Endometrium (tissue), 2 donors: ENCODE measurements around the gene TUBA4A.
"Not testable (repeated sequence)": the region's sequence is repeated elsewhere in the genome, so short reads cannot be mapped to it uniquely, and the experiment has no call there.

ENCODE experiments used
- FAIRE-seq: peaks from 2 replicates; lab custom pipeline; 2012; peaks lifted over from hg19 to GRCh38; lab: Jason Lieb, UNC
- donor health status: control.
- donor health status: control.

TUBA4A gene

DNA sequence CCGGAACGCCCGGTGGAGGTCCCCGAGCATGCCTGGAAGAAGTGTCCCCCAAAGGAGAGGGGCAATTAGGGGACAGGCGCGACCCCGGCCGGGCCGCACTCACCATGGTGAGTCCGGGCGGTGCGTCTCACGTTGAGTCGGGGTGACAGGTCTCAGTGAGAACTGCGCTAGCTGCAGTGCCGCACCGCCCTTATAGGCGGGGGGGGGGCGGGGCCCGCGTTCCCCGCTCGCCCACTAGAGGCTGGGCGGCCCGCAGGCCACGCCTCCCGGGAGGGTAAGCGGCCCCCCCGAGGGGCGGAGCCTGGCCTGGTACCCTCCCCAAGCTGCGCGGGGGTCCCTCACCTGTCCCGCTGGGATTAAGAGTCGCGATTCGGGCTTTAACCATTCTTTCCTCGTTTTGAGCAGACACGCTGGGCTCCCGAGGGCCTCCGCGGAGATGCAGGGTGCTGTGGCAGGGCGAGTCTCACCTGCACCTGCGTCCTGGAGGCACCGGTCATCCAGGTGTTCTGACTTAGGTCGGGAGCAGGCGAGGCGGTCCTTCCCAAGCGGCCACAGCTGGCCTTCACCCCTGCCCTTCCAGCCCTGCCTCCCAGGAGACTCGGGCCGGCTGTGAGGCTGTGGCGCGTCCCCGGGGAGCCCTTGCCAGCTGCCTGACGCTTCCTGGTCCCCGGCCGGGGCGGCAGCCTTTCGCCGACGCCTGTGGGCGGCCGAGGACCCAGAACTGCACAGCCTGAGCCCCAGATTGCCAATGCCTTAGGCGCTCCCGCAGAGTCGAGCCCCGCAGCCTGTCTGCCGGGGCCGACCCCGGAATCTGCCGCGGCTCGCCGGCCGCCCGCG, at the start of gene TUBA4A:
Gene TUBA4A, minus strand, starts transcription at position 166 of the 837 bp plus-strand sequence. Its CDS starts 60 bp downstream, at position 106.
- FAIRE-seq, result no peak

DNA sequence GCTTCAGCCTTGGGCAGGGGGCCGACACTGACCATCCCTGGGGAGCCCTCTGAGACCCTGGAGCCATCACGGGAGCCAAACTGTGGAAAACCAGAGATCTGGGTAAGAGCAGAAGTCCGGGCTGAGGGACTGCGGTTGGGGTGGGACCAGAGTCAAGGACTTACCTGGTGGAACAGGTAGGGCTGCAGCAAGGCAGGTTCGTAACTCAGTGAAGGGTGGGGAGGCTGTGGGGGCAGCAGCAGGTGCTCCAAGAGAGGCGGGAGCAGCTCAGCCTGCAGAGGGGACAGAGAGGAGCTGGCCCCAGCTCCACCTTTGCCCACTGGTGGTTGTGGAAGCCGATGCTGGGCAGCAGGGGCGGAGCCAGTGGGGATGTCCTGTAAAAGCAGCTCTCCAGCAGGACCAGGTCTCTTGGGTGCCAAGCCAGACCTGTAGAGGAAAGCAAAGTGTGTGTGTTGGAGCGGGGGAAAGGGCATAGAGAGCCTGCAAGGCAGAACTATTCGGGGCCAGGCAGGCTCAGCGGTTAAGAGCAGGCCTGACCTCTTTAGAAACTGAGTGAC, 48.8 kb upstream of the TUBA4A start:
- FAIRE-seq, result no peak

DNA sequence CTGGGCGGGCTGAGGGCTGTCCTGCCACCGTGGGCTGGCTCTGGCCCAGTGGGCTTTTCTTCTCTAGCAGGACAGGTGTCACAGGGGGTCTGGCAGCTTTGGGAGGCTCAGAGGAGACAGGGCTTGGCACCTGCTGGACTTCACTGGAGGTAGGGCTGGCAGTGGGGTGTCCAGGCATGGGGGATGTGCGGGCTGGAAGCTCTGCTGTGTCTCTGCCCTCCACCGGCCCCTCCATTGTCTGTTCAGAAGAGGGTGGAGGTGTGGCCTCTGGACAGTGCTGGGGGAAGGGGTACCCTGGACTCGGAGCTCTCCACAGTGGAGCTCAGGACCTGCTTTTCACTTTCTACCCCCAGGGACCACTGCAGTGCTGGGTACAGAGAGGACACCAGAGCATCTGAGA, 46.3 kb upstream of the TUBA4A start:
- FAIRE-seq, result no peak

DNA sequence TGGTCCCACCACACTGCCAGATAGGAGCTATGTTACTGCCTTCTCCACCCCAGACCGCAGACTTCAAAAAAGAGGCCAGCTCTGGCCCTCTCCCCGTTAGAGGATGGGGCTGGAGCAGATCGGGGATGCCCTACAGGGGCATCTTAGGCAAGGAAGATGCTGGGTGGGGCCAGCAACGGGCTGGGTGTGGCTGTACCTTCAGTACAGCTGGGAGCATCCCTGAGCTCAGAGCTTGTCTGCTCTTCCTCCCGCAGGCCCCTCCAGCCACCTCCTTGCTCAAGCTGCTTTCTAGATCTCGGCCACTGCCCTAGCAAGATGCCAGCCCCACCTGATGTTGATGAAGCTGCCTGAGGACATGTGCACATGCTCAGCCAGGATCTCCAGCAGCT, 45.6 kb upstream of the TUBA4A start:
- FAIRE-seq, result no peak

DNA sequence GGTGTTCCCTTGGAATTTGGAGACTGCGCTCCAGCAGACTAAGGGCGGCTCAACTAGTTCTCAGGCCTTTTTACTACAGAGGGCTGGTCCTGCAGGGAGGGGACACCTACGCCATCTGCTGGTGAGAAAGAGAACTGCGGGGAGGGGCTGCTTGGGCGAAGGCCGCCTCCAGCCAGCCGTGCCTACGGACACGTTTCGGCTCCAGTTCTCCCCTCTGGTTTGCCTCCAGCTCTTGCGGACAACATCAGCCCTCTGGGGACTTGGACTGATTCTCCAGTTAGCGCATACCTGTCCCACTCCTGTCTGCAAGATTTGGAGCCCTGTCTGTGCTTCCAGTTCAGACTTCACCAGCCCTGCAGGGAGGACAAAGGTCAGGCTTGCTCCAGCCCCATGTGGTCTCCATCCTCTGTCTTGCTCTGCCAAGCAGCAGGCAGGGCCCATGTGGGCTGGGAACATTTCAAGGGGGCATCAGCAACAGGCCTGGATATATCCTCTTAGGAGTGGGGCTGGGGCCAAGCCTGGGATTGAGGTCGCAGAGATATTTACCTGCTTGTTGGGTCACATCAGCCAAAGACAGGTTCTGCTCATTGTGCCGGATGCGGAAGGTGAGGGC, 45.1 kb upstream of the TUBA4A start:
- FAIRE-seq, result peak; percentile 59

DNA sequence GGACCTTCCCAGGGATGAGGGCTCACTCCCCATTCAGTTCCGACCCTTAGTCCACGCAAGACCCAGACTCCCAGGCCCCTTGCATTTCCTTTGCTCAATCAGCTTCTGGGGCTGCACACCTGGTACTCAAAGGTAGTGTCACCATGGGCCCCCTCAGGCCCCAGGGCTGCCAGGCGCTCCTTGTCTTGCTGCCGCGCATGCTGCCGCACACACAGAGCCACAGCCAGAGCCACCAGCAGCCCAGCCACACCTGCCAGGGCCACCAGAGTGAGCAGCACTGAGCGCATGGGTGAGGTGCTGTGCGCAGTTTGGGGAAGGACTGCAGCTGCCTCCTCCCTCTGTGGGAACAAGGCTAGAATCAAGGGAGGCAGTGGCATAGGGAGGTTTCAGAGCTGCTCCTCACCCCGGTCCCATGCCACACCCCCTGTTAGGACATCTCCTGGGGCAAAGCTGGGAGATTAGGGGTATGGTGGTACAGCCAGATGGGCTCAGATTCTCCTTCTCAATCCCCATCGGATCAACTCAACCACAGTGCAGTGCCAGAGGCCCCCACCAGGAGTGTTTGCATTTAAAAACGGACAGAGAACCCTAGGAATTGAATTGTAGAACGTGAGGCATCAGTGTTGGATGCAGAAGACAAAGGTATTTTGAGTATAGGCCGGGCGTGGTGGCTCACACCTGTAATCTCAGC, 44.2 kb upstream of the TUBA4A start:
- FAIRE-seq, result no peak

DNA sequence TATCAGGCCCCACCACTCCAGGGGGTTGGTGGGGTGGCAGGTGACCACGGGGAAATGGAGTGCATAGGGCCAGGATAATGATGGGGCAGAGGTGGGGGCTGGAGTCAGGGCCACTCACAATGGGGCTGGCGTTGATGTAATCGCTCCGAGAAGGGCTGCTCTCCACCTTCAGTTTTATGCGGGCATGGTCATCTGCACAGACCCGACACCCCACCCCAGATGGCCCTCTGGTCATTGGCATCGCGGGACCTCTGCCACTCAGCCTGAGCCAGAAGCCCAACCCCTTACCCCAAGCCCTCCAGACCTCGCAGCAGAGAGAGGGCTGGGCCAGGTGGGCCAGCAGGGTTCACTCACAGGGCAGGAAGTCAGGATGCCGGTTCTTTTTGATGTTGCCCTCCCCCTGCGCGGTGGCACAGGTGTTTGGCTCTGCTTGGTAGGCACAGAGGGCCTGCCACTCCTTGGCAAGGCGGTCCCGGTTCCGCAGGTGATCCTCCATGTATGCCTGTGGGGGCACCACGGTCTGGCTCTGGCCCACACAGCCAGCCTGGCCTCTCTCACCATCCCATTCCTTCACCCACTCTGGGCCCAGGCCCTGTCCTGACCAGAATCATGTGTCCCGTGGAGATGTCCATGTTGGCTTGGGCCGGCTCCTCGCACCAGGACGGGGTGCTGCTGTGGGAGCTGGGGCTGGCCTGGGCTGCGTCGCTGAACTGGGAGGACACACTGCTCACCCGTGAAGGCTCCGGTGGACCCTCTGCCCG, 43.1 kb upstream of the TUBA4A start:
- no peak for FAIRE-seq

DNA sequence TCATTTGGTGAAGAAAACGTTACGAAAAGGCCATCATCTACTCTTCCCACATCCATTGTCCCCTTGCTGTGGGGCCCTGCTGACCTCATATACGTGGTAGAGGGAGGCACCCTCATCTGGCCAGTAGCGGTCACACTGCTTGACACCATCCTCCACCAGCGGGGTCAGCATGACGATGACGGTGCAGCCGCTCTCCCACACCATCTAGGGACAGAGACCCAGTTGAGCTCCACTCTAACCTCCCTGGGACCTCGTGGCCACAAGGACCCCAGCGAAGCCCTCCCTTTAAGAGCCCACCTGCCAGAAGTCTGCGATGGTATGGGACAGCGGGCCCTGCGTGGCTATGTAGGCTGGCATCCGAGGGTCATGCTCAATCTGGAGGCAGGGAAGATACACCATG, 42.4 kb upstream of the TUBA4A start:
- no peak for FAIRE-seq

DNA sequence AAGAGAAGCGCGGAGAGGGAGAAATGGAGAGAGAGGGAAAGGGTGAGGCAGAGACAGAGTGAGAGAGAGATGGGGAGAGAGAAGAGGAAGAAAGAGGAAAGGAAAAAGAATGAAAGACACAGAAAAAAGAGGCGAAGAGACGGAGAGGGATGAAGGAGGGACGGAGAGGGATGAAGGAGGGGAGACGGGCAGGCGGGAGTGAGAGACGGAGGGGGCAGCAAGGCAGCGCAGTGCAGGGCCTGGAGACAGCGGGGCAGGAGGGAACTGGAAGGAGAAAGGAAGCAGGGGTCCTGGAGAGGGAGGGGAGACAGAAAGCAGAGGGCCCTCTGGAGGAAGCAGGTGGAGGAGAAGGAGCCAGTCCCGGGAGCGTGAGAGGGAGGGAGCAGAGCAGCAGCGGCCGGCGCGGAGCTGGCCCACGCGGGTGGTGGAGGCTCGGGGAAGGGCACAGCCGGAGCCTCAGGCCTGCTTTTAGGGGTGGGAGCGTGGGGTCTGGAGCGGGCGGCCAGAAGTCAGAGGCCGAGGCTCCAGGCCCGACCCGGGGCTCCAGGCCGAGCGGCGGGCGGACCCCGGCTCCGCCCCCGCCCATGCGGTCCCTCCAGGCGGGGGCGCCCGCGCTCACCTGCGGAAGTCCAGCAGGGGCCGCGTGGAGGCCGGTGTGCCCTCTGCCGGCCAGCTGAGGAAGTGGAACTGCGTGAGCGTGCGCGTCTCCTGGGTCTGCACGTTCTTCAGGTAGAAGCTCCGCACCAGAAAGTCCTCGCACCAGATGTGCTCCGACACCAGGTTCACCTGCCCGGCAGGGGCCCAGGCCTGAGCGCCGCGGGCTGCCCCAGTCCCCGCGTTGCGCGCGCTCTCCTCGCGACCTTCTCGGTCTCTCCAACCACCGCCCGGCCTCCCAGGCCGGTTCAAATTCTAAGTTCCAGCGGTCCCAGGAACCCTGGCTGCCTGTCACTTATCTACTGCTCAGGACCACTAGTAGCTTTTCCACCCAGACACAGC, 40.9 kb upstream of the TUBA4A start:
- no peak for FAIRE-seq

DNA sequence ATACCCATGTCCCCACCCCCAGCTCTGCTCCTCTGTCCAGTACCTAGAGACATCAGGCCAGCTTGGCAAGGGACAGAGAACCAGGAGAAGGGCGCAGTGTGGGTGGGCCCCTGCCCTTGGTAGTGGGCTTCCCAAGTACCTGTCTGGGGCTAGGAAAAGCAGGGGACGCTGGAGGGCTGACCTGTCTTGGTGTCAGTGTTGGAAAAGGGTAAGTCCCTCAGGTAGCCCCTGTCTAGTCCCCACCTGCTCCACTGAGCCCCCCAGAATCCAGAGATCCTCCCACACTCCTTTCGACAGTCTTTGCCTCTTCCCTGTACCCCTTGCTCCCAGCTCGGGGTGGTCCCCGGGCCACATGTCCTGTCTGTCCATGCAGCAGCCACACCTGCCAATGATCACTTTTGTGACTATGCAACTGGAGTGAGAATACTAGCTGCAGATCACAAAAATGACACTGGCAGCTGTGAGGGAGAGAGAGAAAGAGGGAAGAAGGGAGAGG, 40.1 kb upstream of the TUBA4A start:
- FAIRE-seq, result no peak

DNA sequence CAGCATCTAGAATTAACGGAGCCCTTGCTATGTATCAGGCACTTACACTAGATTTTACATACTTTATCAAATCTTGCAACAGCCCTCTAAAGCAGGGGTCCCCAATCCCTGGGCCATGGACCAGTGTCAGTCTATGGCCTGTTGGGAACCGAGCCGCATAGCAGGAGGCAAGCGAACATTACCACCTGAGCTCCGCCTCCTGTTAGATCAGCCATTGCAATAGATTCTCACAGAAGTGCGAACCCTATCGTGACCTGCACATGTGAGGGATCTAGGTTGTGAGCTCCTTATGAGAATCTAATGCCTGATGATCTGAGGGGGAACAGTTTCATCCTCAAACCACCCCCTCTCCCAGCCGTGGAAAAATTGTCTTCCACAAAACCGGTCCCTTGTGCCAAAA, 38.9 kb upstream of the TUBA4A start:
- FAIRE-seq, result no peak

DNA sequence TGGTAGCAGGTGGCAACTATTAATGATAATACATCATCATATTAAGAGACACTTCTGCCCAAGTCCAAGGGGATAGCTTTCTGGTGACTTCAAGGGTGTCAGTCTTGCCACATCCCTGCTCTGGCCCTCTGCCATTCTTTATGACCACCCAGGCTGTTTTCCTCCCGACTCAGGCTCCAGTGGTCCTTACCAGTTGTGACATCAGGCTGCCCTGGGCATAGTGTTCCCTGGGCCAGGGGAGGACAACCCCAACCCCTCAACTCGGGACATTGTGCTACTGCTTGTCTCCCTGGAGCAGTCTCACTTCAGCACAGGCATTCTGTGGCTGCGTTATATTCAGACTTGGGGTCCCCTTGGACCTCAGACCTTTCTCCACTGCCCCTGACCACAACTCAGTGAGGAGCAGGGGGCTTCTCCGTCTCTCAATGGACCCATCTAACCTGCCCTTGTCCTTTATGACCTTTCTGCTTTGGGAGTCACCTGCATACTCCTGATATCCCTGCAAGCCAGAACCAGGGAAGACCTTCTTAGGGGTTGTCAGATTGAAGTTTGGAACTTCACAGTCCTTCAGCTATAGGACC, 38.3 kb upstream of the TUBA4A start:
- no peak for FAIRE-seq

DNA sequence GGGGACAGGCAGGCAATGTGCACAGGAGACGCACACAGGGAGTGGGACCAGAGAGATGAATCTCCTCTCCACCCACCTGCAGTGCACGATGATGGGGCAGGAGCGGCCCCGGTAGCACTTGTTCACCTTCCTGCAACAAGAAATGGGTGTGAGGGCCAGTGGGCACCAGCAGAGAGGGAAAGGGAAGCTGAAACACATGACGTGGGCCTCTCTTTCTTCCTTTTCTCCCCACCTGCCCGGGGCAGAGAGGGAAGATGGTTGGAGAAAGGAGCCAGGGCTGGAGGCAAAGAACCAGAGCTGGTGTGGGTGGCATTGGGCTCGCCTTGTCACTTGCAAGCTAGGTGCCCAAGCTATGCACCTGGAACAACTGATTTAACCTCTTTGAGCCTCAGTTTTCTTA, 37.7 kb upstream of the TUBA4A start:
- FAIRE-seq, result no peak

DNA sequence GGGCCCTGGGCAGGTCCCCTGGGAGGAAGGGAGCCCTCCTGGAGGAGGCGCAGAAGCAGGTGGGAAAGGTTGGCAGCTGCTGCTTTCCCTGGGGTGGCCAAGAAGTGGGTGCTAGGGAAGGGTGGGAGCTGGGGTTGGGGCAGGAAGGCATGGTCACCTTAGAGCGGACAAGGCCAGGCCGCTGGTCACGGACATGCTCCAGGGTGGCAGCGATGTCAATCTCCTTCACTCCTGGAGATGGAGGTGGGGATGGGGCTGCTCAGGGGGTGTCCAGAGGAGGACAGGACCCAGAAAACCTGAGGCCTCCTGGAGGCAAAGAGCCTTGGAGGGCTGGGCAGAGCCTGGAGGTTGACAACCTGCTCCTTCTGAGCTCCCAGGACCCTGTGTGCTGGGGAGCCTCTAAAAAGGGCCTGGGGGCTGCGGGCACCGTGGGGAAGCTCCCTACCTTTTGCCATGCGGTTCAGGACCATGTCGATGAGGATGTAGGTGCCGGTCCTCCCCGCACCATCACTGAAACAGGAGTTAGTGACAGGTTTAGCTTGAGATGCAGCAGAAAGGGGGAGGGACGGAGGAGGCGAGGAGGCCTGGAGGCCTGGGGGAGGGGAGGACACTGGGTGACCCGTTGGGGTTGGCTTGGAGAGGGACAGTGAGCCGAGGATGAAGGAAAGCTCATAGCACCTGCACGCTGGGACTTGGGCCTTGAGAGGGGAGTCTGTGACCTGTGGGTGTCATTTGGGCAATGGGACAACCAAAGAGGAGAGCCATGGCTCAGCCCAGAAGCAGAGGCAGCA, 36.9 kb upstream of the TUBA4A start:
- no peak for FAIRE-seq

DNA sequence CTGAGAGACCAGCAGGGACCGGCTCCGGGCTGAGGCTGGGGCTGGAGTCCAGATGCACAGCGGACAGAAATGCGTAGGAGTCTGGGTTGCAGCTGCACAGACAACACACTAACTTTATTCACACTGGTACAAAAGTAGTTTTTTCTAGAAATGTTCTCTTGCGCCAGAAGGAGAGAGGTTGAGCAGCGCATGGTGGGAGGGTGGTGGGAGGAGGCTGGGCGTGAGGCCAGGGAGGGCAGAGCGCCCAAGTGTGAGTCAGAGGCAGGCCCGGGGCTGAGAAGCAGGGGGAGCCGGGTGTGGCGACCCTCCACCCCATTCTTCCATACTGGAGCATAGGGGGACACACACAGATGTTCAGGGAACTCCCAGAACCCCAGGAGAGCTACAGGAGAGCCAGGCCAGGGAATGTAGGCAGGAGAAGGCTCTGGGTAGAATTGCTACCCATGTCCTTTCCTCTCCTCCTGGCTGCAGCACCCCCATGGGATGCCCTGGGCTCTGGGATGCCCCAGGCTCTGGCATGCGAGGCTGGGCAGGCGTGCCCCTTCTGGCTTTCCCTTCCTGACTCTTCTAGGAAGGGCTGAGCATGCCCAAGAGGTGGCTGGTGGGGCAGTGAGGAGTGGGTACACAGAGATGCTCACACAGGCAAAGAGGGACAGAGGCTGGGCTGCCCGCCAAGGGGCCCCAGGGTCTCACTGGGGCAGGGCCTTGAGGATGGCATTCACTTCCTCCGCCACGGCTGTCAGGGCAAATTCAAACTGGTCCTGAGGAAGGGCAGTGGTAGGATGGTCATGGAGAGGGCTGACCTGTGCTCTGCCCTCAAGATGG, 36.0 kb upstream of the TUBA4A start:
- peak; percentile 91 for FAIRE-seq

DNA sequence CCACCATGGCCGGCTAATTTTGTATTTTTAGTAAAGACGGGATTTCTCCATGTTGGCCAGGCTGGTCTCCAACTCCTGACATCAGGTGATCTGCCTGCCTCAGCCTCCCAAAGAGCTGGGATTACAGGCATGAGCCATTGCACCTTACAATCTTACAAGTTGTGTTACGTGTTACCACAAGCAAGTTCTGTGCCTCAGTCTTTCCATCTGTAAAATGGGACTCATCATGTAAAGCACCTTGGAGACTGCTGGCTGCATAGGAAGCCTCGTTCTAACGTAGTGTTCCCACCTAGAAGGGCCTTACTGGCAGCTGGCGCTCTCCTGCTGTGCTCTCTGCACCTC, 35.4 kb upstream of the TUBA4A start:
- no peak for FAIRE-seq

DNA sequence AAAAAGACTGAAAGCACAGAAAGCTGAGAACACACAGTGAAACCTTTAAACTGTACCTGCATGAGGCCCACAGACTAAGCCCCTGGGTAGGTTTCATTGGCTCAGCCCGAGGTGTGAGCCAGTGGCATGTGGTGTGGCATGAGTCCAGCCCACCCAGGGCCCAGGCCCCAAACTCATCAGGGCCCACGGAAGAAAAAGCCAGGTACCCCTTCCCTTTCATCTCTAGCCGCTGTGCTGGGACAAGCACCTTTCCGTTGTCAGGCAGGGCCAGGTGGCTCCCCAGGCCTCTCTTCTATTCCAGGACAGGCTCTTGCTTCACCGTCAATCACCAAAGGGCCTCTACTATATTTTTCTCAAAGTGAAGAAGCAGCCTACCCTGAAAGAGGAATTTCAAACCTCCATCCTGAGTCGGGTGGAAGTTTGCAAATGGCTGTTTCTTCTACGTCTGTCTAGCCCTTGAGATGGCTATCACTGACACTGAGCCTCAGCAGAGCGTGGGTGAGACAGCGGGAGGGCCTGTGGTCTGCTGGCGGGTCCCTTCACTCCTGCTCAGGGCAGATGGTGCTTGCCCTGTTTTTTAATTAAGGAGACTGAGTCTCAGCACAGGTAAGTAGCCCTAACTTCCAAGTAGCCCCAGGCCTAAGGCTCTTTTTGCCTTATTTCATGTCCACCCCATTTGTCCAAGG, 34.0 kb upstream of the TUBA4A start:
- no peak for FAIRE-seq

DNA sequence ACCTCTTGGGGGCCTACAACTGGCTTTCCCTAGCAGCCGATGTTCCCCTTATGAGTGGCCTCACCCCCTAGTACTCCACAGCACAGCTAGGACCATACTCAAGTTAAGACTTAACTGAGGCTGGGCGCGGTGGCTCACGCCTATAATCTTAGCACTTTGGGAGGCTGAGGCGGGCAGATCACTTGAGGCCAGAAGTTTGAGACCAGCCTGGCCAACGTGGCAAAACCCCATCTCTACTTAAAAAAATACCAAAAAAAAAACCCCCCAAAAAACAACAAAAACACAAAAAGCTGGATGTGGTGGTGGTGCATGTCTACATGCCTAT, 33.4 kb upstream of the TUBA4A start:
- FAIRE-seq, result not testable (repeated sequence)
